Suprapubic skin (tissue), 3 donors: Measurements from ENCODE around the gene MMP26.

Source experiments
- CTCF ChIP-seq, 2 donors: fragments of 200-600 bp in 1 of 2; fragments of 450-650 bp in 1 of 2; sonication (generic) in 1 of 2; IDR thresholded peaks; one replicate each; pipeline ENCODE4 v1.5.1; 2016 to 2019; ENCODE audit warnings: antibody characterized with exemption in 2 of 2, mild to moderate bottlenecking in 1 of 2, moderate library complexity in 1 of 2
- POLR2A ChIP-seq, 2 donors: fragments of 450-650 bp; IDR thresholded peaks; one replicate each; pipeline ENCODE4 v1.6.1; 2017; ENCODE audit warnings: antibody characterized with exemption in 2 of 2, mild to moderate bottlenecking in 2 of 2, moderate library complexity in 2 of 2

GRCh38 chr11:4684631-4685285, 19.8 kb upstream of the MMP26 start:
- TF ChIP-seq CTCF (IDR thresholded peaks at IDR 0.05) (no peak), POLR2A (IDR thresholded peaks at IDR 0.05) (no peak)
